ENCODE measurements around the gene WDR7. TPM values are rescaled to one million over a fixed set of nuclear protein-coding genes. Genes with fewer than 3 reads are reported as not detected.

The WDR7 gene
- total and polyA plus RNA-seq, 9 of the 15 experiments (the other 6 are each of a cell fraction or from before 2014, with no cell fraction given), result 1.4 to 9.4 (median 5.3) TPM

DNA sequence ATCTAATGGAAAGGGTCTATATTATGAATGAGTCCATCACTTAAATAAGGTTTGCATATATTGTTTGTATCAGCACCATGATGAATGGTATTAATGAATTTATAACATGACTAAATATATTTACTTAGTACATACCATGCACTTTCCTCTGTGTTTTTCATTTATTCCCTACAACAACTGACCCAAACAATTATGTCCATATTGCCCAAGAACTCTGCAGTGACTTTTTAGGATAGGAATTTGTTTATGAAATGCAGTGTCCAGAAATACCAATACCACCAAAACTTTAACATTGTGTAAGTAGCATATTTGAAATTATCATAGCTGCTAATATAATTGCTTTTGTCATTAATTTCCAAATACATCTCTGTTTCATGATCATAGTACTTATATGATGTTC is 119.7 kb downstream of the WDR7 start:
- ATAC-seq, result no peak
- H3K27ac ChIP-seq (ENCODE audit: extremely low read depth, low read depth, low read length), result no peak overlapping the region
- FAIRE-seq, result no peak
- H3K4me2 ChIP-seq (ENCODE audit: insufficient read depth, low read length), result no peak overlapping the region
- no peak overlapping the region for H2AFZ ChIP-seq (ENCODE audit: low read depth, low read length)
- no peak for DNase-seq (ENCODE audit: extremely low read depth in 1 of 4, low spot score in 3 of 4)
- H3K4me3 ChIP-seq, result no peak overlapping the region
- in situ Hi-C loops (cut with MboI), result no loop called here
- intact Hi-C loops (cut with micrococcal nuclease), result no loop called here
- TF ChIP-seq CBFA2T3 (IDR thresholded peaks at IDR 0.05) (no peak), CBX8 (IDR thresholded peaks at IDR 0.05; ENCODE audit: borderline replicate concordance, extremely low read depth, low read depth, low read length, poor library complexity, severe bottlenecking) (no peak), ZNF232 (CRISPR knock-in tag; IDR thresholded peaks at IDR 0.05) (no peak), ETV6 (IDR thresholded peaks at IDR 0.05; ENCODE audit: borderline replicate concordance in 1 of 2, low read depth in 2 of 2, low read length in 1 of 2) (no peak), ETV6 (CRISPR knock-in tag; IDR thresholded peaks at IDR 0.05; ENCODE audit: borderline replicate concordance) (no peak), ZNF224 (CRISPR knock-in tag; IDR thresholded peaks at IDR 0.05) (no peak)
- no TSS peak for BruUV-seq (replicated peaks)
- H4K20me1 ChIP-seq (replicated peaks; ENCODE audit: control insufficient read depth, insufficient read depth, low read length), result no peaks in the 10 kb centered on the region
- no peaks in the 10 kb centered on the region; a peak in 1 of 5 replicates for H3K4me1 ChIP-seq (replicated peaks in 1 of 2; ENCODE audit: control insufficient read depth in 2 of 2, insufficient read depth in 2 of 2, low read length in 2 of 2)
- no peaks in the 10 kb centered on the region for H3K36me3 ChIP-seq (ENCODE audit: control insufficient read depth, insufficient read depth, low read length)
- ChIA-PET CTCF (ENCODE audit: low intra/inter-chr PET ratio) (no interaction called here), POLR2A (no interaction called here)
- no peaks in the 10 kb centered on the region for H3K9me1 ChIP-seq (ENCODE audit: control insufficient read depth, insufficient read depth, low read length)
- no peak overlapping the region for H3K9ac ChIP-seq (ENCODE audit: insufficient read depth in 1 of 2, low read depth in 2 of 2, low read length in 2 of 2)
- no peaks in the 10 kb centered on the region for H3K9me3 ChIP-seq (replicated peaks; ENCODE audit: control insufficient read depth, insufficient read depth, low read depth, low read length)
- H3K27me3 ChIP-seq (ENCODE audit: control insufficient read depth in 2 of 2, insufficient read depth in 2 of 2, low read length in 2 of 2), result no peaks in the 10 kb centered on the region
- no peaks in the 10 kb centered on the region for H3K79me2 ChIP-seq (ENCODE audit: control insufficient read depth, insufficient read depth, low read length)

DNA sequence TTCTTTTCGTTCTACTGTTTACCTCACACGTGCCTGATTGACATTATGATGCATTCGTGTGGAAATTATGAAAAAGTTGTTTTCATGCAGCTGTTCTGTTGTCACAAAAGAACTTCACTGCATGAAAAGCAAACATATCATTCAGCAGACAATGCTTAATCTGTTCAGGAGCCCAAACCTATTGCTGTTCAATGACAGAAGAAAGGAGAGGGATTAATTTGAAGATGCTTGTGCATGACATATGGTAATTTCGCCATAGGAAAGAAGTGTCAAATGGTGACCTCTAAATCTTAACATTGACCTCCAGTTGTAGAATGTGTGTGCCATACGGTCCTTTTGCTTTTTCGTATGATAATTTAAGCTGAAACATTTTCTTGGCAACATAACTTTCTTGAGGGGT is 124.5 kb downstream of the WDR7 start:
- in situ Hi-C loops (cut with MboI), result no loop called here
- intact Hi-C loops (cut with micrococcal nuclease), result no loop called here
- POLR2A ChIA-PET, result no interaction called here
- TF ChIP-seq TEAD2 (tag; IDR thresholded peaks at IDR 0.05) (no peak), SPI1 (IDR thresholded peaks at IDR 0.05; ENCODE audit: borderline replicate concordance, low read depth, low read length) (no peak), DMBX1 (CRISPR knock-in tag; IDR thresholded peaks at IDR 0.05; ENCODE audit: borderline replicate concordance) (no peak), ZNF639 (CRISPR knock-in tag; conservative IDR thresholded peaks at IDR 0.05 in 1 of 2, IDR thresholded peaks at IDR 0.05 in 1 of 2) (no peak), KLF16 (IDR thresholded peaks at IDR 0.05) (no peak)

More for the DNA sequence above, 124.5 kb downstream of the WDR7 start:
- CTCF ChIA-PET (ENCODE audit: low intra/inter-chr PET ratio), result no interaction called here
- Histone ChIP-seq H3K27ac (ENCODE audit: extremely low read depth, low read depth, low read length) (no peak overlapping the region), H3K9me1 (ENCODE audit: control insufficient read depth, insufficient read depth, low read length) (no peaks in the 10 kb centered on the region), H4K20me1 (replicated peaks; ENCODE audit: control insufficient read depth, insufficient read depth, low read length) (no peaks in the 10 kb centered on the region), H3K4me3 (no peak overlapping the region), H3K4me2 (ENCODE audit: insufficient read depth, low read length) (no peak overlapping the region), H3K4me1 (replicated peaks in 1 of 2; ENCODE audit: control insufficient read depth in 2 of 2, insufficient read depth in 2 of 2, low read length in 2 of 2) (no peaks in the 10 kb centered on the region), H3K36me3 (ENCODE audit: control insufficient read depth, insufficient read depth, low read length) (no peaks in the 10 kb centered on the region), H3K9me3 (replicated peaks; ENCODE audit: control insufficient read depth, insufficient read depth, low read depth, low read length) (no peaks in the 10 kb centered on the region), H3K27me3 (ENCODE audit: control insufficient read depth in 2 of 2, insufficient read depth in 2 of 2, low read length in 2 of 2) (no peaks in the 10 kb centered on the region), H3K79me2 (ENCODE audit: control insufficient read depth, insufficient read depth, low read length) (no peaks in the 10 kb centered on the region), H3K9ac (ENCODE audit: insufficient read depth in 1 of 2, low read depth in 2 of 2, low read length in 2 of 2) (no peak overlapping the region), H2AFZ (ENCODE audit: low read depth, low read length) (no peak overlapping the region)
- BruUV-seq (replicated peaks), result no TSS peak
- no peak for DNase-seq (ENCODE audit: extremely low read depth in 1 of 4, low spot score in 3 of 4)
- FAIRE-seq, result no peak
- WGBS (ENCODE audit: insufficient coverage, low coverage, missing lambda C conversion rate), result 26% methylated on average over 6 of the region's 6 CpGs
- ATAC-seq, result no peak

Measured in K562 (cell line).